DND-41 (cell line): ENCODE data around the gene IQCH.

ENCODE experiments used
- ATAC-seq: fragments of 200-7000 bp; cut with Tn5 transposase; 3 replicates; pipeline ENCODE4 v1.9.1; 2021; ENCODE audit warnings: low read depth; ENCODE audit not compliant: insufficient read depth
- DNase-seq: peaks from one replicate; pipeline ENCODE4 v3.0.0-alpha.2; 2020
- H2AFZ ChIP-seq: 2 replicates; pipeline ENCODE4 v1.6.0; 2012; ENCODE audit warnings: low read depth, low read length
- H3K27ac ChIP-seq: 2 replicates; pipeline ENCODE4 v1.5.1; 2012; ENCODE audit warnings: low read length, inconsistent platforms
- H3K27me3 ChIP-seq: fragments of 200-600 bp; sonication (generic); 2 replicates; pipeline ENCODE4 v1.6.0; 2012; ENCODE audit warnings: low read length, mild to moderate bottlenecking, inconsistent platforms; ENCODE audit not compliant: insufficient read depth, poor library complexity
- H3K36me3 ChIP-seq: 2 replicates; pipeline ENCODE4 v1.5.1; 2012; ENCODE audit warnings: low read length, inconsistent platforms; ENCODE audit not compliant: insufficient read depth
- H3K4me1 ChIP-seq: 2 replicates; pipeline ENCODE4 v1.5.1; 2012; ENCODE audit warnings: mild to moderate bottlenecking, low read length; ENCODE audit not compliant: insufficient read depth
- H3K4me2 ChIP-seq: 2 replicates; pipeline ENCODE4 v1.6.0; 2012; ENCODE audit warnings: mild to moderate bottlenecking, moderate library complexity, low read length, inconsistent platforms; ENCODE audit not compliant: insufficient read depth
- H3K4me3 ChIP-seq, 2 experiments: fragments of 200-600 bp in 1 of 2; shearing (Covaris generic) in 1 of 2; 2 replicates each; pipeline ENCODE4 v1.5.1; 2012 to 2016; ENCODE audit warnings: inconsistent platforms in 2 of 2, low read length in 2 of 2, mild to moderate bottlenecking in 2 of 2, low read depth in 1 of 2, moderate library complexity in 1 of 2
- H3K79me2 ChIP-seq: 2 replicates; pipeline ENCODE4 v1.6.0; 2012; ENCODE audit warnings: low read length, inconsistent platforms; ENCODE audit not compliant: insufficient read depth
- H3K9ac ChIP-seq: 2 replicates; pipeline ENCODE4 v1.6.0; 2012; ENCODE audit warnings: low read depth, mild to moderate bottlenecking, inconsistent platforms, low read length, moderate library complexity
- H3K9me3 ChIP-seq: 2 replicates; pipeline ENCODE4 v1.5.1; 2012; ENCODE audit warnings: low read length, moderate library complexity, mild to moderate bottlenecking, inconsistent platforms; ENCODE audit not compliant: insufficient read depth, severe bottlenecking
- H4K20me1 ChIP-seq: 2 replicates; pipeline ENCODE4 v1.6.0; 2012; ENCODE audit warnings: low read length; ENCODE audit not compliant: insufficient read depth
- EZH2 ChIP-seq: IDR thresholded peaks from 3 replicates; pipeline ENCODE4 v1.6.1; 2012; ENCODE audit warnings: borderline replicate concordance, low read depth, mild to moderate bottlenecking, moderate library complexity, low read length, inconsistent platforms; ENCODE audit not compliant: severe bottlenecking
- TF ChIP-seq, protein P1 (sequence below): IDR thresholded peaks from 2 replicates; pipeline ENCODE4 v1.5.1; 2012; ENCODE audit warnings: borderline replicate concordance, low read length, moderate library complexity, mild to moderate bottlenecking; ENCODE audit not compliant: poor library complexity, severe bottlenecking; ENCODE audit errors: extremely low read depth

IQCH gene

DNA sequence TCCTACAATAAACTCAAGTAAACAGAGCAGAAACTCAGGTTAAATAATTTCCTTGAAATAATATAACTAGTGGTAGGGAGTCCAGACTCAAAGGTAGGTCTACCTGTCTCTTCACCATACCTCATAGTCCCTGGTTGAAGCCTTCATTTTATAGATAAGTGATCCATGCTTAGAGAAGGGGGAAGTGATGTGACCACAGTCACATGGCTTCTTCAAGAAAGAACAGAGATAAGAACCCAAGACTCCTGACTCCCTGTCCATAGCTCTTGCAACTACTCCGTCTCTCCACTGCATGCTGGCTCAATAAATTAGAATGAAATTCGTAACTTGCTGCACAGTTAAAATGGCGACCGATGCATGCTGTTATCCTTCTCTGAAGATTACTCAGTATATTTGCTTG is 255.3 kb downstream of the IQCH start:
- H3K9me3 ChIP-seq, result no peaks in the 10 kb centered on the region
- no peak overlapping the region for H3K4me3 ChIP-seq
- H3K27ac ChIP-seq, result no peak overlapping the region
- no peaks in the 10 kb centered on the region for H3K4me1 ChIP-seq
- no peaks in the 10 kb centered on the region for H3K79me2 ChIP-seq
- ATAC-seq, result no peak
- H3K36me3 ChIP-seq, result peaks cover 2% of the 10 kb centered on the region; the same call in 1 of the 2 replicates
- H3K4me2 ChIP-seq, result no peak overlapping the region
- H4K20me1 ChIP-seq, result no peaks in the 10 kb centered on the region
- H2AFZ ChIP-seq, result no peak overlapping the region
- TF ChIP-seq, protein P1, sequence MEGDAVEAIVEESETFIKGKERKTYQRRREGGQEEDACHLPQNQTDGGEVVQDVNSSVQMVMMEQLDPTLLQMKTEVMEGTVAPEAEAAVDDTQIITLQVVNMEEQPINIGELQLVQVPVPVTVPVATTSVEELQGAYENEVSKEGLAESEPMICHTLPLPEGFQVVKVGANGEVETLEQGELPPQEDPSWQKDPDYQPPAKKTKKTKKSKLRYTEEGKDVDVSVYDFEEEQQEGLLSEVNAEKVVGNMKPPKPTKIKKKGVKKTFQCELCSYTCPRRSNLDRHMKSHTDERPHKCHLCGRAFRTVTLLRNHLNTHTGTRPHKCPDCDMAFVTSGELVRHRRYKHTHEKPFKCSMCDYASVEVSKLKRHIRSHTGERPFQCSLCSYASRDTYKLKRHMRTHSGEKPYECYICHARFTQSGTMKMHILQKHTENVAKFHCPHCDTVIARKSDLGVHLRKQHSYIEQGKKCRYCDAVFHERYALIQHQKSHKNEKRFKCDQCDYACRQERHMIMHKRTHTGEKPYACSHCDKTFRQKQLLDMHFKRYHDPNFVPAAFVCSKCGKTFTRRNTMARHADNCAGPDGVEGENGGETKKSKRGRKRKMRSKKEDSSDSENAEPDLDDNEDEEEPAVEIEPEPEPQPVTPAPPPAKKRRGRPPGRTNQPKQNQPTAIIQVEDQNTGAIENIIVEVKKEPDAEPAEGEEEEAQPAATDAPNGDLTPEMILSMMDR, result no peak
- no peak for TF ChIP-seq EZH2
- DNase-seq, result no peak
- H3K9ac ChIP-seq, result no peak overlapping the region
- H3K27me3 ChIP-seq, result no peaks in the 10 kb centered on the region

- no peaks in the 10 kb centered on the region for H3K9me3 ChIP-seq
- peaks cover 2% of the 10 kb centered on the region; the same call in 1 of the 2 replicates for H3K36me3 ChIP-seq
These were observed 256.1 kb downstream of the IQCH start for GRCh38 chr15:67510597-67511190.

DNA sequence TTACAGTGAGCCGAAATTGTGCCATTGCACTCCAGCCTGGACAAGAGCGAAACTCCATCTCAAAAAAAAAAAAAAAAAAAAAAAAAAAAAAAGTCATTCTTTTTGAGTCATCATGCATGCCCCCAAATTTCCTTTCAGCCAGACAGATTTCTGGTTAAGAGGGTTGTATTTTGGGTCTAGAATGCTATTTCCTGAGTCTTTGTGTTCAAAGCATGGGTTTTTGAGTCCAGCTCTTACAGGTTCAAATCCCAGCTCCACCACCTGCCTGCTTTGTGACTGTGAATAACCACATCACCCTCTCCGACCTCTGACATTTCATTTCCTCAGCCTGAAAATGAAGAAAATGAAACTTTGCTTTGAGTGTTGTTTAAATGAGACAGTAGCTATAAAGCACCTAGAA is 257.0 kb downstream of the IQCH start:
- peaks cover 2% of the 10 kb centered on the region; the same call in 1 of the 2 replicates for H3K36me3 ChIP-seq
- no peaks in the 10 kb centered on the region for H3K4me1 ChIP-seq
- no peaks in the 10 kb centered on the region for H3K27me3 ChIP-seq
- H3K4me3 ChIP-seq, result no peak overlapping the region
- H3K79me2 ChIP-seq, result no peaks in the 10 kb centered on the region
- ATAC-seq (no peak), DNase-seq (no peak)
- no peak for TF ChIP-seq EZH2
- TF ChIP-seq, protein P1, result no peak
- H3K9me3 ChIP-seq, result no peaks in the 10 kb centered on the region
- no peak overlapping the region for H3K4me2 ChIP-seq
- no peak overlapping the region for H3K9ac ChIP-seq
- no peak overlapping the region for H3K27ac ChIP-seq
- no peaks in the 10 kb centered on the region for H4K20me1 ChIP-seq
- no peak overlapping the region for H2AFZ ChIP-seq

More at GRCh38 chr15:67510597-67511190, 256.1 kb downstream of the IQCH start:
- Histone ChIP-seq H3K9ac (no peak overlapping the region), H3K4me3 (no peak overlapping the region), H3K4me2 (no peak overlapping the region), H4K20me1 (no peaks in the 10 kb centered on the region), H3K27me3 (no peaks in the 10 kb centered on the region), H3K27ac (no peak overlapping the region), H3K79me2 (no peaks in the 10 kb centered on the region), H2AFZ (no peak overlapping the region), H3K4me1 (no peaks in the 10 kb centered on the region)
- DNase-seq, result no peak
- no peak for ATAC-seq
- TF ChIP-seq, protein P1, result no peak
- no peak for TF ChIP-seq EZH2

- H3K4me3 ChIP-seq, result no peak overlapping the region
These were observed 257.6 kb downstream of the IQCH start for GRCh38 chr15:67512140-67512539.

More at GRCh38 chr15:67512140-67512539, 257.6 kb downstream of the IQCH start:
- Histone ChIP-seq H3K9me3 (no peaks in the 10 kb centered on the region), H3K4me1 (no peaks in the 10 kb centered on the region), H4K20me1 (no peaks in the 10 kb centered on the region), H3K27ac (no peak overlapping the region), H3K79me2 (no peaks in the 10 kb centered on the region), H3K27me3 (no peaks in the 10 kb centered on the region), H3K9ac (no peak overlapping the region), H3K4me2 (no peak overlapping the region), H3K36me3 (peaks cover 2% of the 10 kb centered on the region; the same call in 1 of the 2 replicates), H2AFZ (no peak overlapping the region)
- no peak for DNase-seq
- no peak for TF ChIP-seq EZH2
- TF ChIP-seq, protein P1, result no peak
- no peak for ATAC-seq
